HepG2 (cell line): ENCODE measurements around the gene SERPINA3. TPM values are rescaled to one million over a fixed set of nuclear protein-coding genes. Genes with fewer than 3 reads are reported as not detected.

Experiments
- CBX1 ChIP-seq: IDR thresholded peaks from one replicate; pipeline ENCODE4 v1.6.1; 2016; ENCODE audit warnings: antibody characterized with exemption, low read depth
- CHCHD3 ChIP-seq: sonication (generic); formaldehyde crosslinking; IDR thresholded peaks from 2 replicates; pipeline ENCODE4 v1.8.0; 2022; ENCODE audit warnings: mild to moderate bottlenecking, missing genetic modification reagents, moderate library complexity
- ELF3 ChIP-seq: IDR thresholded peaks from 2 replicates; pipeline ENCODE4 v1.6.1; 2016; ENCODE audit warnings: missing genetic modification reagents, missing compliant biosample characterization
- GATA4 ChIP-seq: sonication (generic); IDR thresholded peaks from 2 replicates; pipeline ENCODE4 v1.6.1; 2016; ENCODE audit warnings: antibody characterized with exemption, low read depth, borderline replicate concordance
- HDAC6 ChIP-seq: fragments of 200-600 bp; sonication (generic); IDR thresholded peaks from 2 replicates; pipeline ENCODE4 v1.7.0; 2017; ENCODE audit warnings: mild to moderate bottlenecking, antibody characterized with exemption, low read length, low read depth
- HOXA9 ChIP-seq: sonication (generic); formaldehyde crosslinking; IDR thresholded peaks from 2 replicates; pipeline ENCODE4 v1.8.1; 2022; ENCODE audit warnings: missing genetic modification reagents, mild to moderate bottlenecking, moderate library complexity, borderline replicate concordance
- KDM1A ChIP-seq: IDR thresholded peaks from 2 replicates; pipeline ENCODE4 v1.6.1; 2016; ENCODE audit warnings: missing compliant biosample characterization
- KDM6A ChIP-seq: IDR thresholded peaks from 2 replicates; pipeline ENCODE4 v1.6.1; 2016; ENCODE audit warnings: low read depth
- MIER3 ChIP-seq: IDR thresholded peaks from 2 replicates; pipeline ENCODE4 v1.6.1; 2016; ENCODE audit warnings: missing compliant biosample characterization, borderline replicate concordance
- NBN ChIP-seq: fragments of 450-650 bp; conservative IDR thresholded peaks from 2 replicates; pipeline ENCODE4 v1.6.1; 2017
- NFE2 ChIP-seq: sonication (generic); formaldehyde crosslinking; IDR thresholded peaks from 2 replicates; pipeline ENCODE4 v1.4.0; 2020; ENCODE audit warnings: missing genetic modification reagents
- NFIC ChIP-seq: IDR thresholded peaks from 2 replicates; pipeline ENCODE4 v1.6.1; 2012; ENCODE audit warnings: mild to moderate bottlenecking, low read length, inconsistent platforms
- NKX3-1 ChIP-seq: sonication (generic); formaldehyde crosslinking; IDR thresholded peaks from 2 replicates; pipeline ENCODE4 v1.5.0; 2020; ENCODE audit warnings: missing genetic modification reagents
- PLSCR1 ChIP-seq: sonication (generic); formaldehyde crosslinking; IDR thresholded peaks from 2 replicates; pipeline ENCODE4 v1.5.0; 2020; ENCODE audit warnings: missing genetic modification reagents, mild to moderate bottlenecking, borderline replicate concordance
- SP2 ChIP-seq: sonication (generic); formaldehyde crosslinking; IDR thresholded peaks from 2 replicates; pipeline ENCODE4 v1.5.1; 2020; ENCODE audit warnings: mild to moderate bottlenecking, missing genetic modification reagents
- TBL1XR1 ChIP-seq: fragments of 150-350 bp; IDR thresholded peaks from 2 replicates; pipeline ENCODE4 v1.6.1; 2014; ENCODE audit warnings: borderline replicate concordance, low read length; ENCODE audit not compliant: partially characterized antibody
- ZBTB7A ChIP-seq: sonication (generic); formaldehyde crosslinking; IDR thresholded peaks from 2 replicates; pipeline ENCODE4 v1.8.0; 2022; ENCODE audit warnings: mild to moderate bottlenecking, missing genetic modification reagents
- ZMYM2 ChIP-seq: sonication (generic); formaldehyde crosslinking; IDR thresholded peaks from 2 replicates; pipeline ENCODE4 v1.8.0; 2022; ENCODE audit warnings: mild to moderate bottlenecking, missing genetic modification reagents
- ZNF276 ChIP-seq: sonication (generic); formaldehyde crosslinking; IDR thresholded peaks from 2 replicates; pipeline ENCODE4 v1.4.0; 2020; ENCODE audit warnings: mild to moderate bottlenecking, low read depth, missing genetic modification reagents
- ZNF589 ChIP-seq: sonication (generic); formaldehyde crosslinking; conservative IDR thresholded peaks from 2 replicates; pipeline ENCODE4 v1.8.0; 2022; ENCODE audit warnings: mild to moderate bottlenecking, moderate library complexity, missing genetic modification reagents
- ZNF713 ChIP-seq: sonication (generic); formaldehyde crosslinking; IDR thresholded peaks from 2 replicates; pipeline ENCODE4 v1.4.0; 2020; ENCODE audit warnings: mild to moderate bottlenecking, missing genetic modification reagents
- ZNF891 ChIP-seq: sonication (generic); formaldehyde crosslinking; IDR thresholded peaks from 2 replicates; pipeline ENCODE4 v1.5.0; 2020; ENCODE audit warnings: mild to moderate bottlenecking, missing genetic modification reagents
- polyA plus RNA-seq, 8 experiments: library from polyadenylated mRNA; depleted of rRNA in 3 of 8; stranded (reverse) in 7 of 8; unstranded in 1 of 8; fragments of >200 nt; fragmentation: Illumina TruSeq in 4 of 8; extraction: Trizol in 4 of 8; gene quantifications; 2 replicates each; pipeline versions ENCODE4 v1.2.1 to v1.2.3, GENCODE V29; 2011 to 2016; ENCODE audit warnings: low read depth in 4 of 8, missing spikeins in 1 of 8, mixed read lengths in 1 of 8; ENCODE audit not compliant: insufficient read depth in 1 of 8
- total RNA-seq, 5 experiments: library from RNA; depleted of rRNA; stranded (reverse); fragments of >200 nt; fragmentation: Illumina TruSeq; extraction: Trizol; gene quantifications; 2 replicates each; pipeline ENCODE4 v1.2.3, GENCODE V29; 2016; ENCODE audit warnings: low read depth in 1 of 5
- TF ChIP-seq, protein P1 (sequence below): sonication (generic); formaldehyde crosslinking; IDR thresholded peaks from 2 replicates; pipeline ENCODE4 v1.9.0; 2021; ENCODE audit warnings: missing genetic modification reagents, mild to moderate bottlenecking, borderline replicate concordance
- TF ChIP-seq, protein P2 (sequence below): sonication (generic); formaldehyde crosslinking; IDR thresholded peaks from 2 replicates; pipeline ENCODE4 v1.5.1; 2020; ENCODE audit warnings: missing genetic modification reagents, mild to moderate bottlenecking, borderline replicate concordance

Gene SERPINA3
- total and polyA plus RNA-seq, 2 of the 13 experiments (the other 11 are each of a cell fraction or from before 2014, with no cell fraction given) = 825 to 2,200 TPM

GRCh38 chr14:94654071-94654861, 42.1 kb downstream of the SERPINA3 start (continued):
- TF ChIP-seq ZBTB7A (CRISPR knock-in tag) (peak; percentile 68; the same call in 1 of the 2 replicates), SP2 (CRISPR knock-in tag) (no peak), HOXA9 (CRISPR knock-in tag) (no peak), ZMYM2 (CRISPR knock-in tag) (0 out of 2 replicates have a peak, but pooled peaks have one; percentile 31), ZNF713 (CRISPR knock-in tag) (no peak), NBN (no peak), PLSCR1 (CRISPR knock-in tag) (no peak), GATA4 (no peak), CHCHD3 (CRISPR knock-in tag) (no peak), TBL1XR1 (no peak), ZNF891 (CRISPR knock-in tag) (no peak), NFE2 (no peak), KDM6A (CRISPR knock-in tag) (no peak), MIER3 (CRISPR knock-in tag) (no peak), NFIC (no peak), CBX1 (no peak), ZNF276 (no peak), NKX3-1 (CRISPR knock-in tag) (no peak), ZNF589 (CRISPR knock-in tag) (no peak), HDAC6 (no peak), ELF3 (no peak), KDM1A (CRISPR knock-in tag) (no peak)
- TF ChIP-seq, protein P1, sequence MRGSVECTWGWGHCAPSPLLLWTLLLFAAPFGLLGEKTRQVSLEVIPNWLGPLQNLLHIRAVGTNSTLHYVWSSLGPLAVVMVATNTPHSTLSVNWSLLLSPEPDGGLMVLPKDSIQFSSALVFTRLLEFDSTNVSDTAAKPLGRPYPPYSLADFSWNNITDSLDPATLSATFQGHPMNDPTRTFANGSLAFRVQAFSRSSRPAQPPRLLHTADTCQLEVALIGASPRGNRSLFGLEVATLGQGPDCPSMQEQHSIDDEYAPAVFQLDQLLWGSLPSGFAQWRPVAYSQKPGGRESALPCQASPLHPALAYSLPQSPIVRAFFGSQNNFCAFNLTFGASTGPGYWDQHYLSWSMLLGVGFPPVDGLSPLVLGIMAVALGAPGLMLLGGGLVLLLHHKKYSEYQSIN (CRISPR knock-in tag) = no peak
- TF ChIP-seq, protein P2, sequence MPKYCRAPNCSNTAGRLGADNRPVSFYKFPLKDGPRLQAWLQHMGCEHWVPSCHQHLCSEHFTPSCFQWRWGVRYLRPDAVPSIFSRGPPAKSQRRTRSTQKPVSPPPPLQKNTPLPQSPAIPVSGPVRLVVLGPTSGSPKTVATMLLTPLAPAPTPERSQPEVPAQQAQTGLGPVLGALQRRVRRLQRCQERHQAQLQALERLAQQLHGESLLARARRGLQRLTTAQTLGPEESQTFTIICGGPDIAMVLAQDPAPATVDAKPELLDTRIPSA (CRISPR knock-in tag) = no peak
